GM12878 (cell line): ENCODE data around the gene SLC39A11. TPM values are rescaled to one million over a fixed set of nuclear protein-coding genes. Genes with fewer than 3 reads are reported as not detected.

Source experiments
- ATAC-seq: fragments of 200-7000 bp; cut with Tn5 transposase; 3 replicates; pipeline ENCODE4 v1.9.1; 2020; ENCODE audit warnings: mild to moderate bottlenecking, moderate library complexity
- BruUV-seq: library from RNA; stranded (reverse); fragments of 400-500 nt; replicated peaks from 2 replicates; lab custom pipeline; 2021; lab: Mats Ljungman, UMichigan
- CTCF ChIA-PET: fragments of 300-600 bp; sonication (Branson Sonifier 250); formaldehyde crosslinking; extraction: SDS; loops from one replicate; lab custom pipeline; 2021; ENCODE audit warnings: inconsistent platforms; lab: Yijun Ruan, JAX
- POLR2A ChIA-PET: fragments of 350-600 bp; formaldehyde crosslinking; extraction: SDS; loops from one replicate; lab custom pipeline; 2021; ENCODE audit warnings: inconsistent platforms; lab: Charles Lee
- RAD21 ChIA-PET: fragments of 300-600 bp; sonication (Branson Sonifier 250); formaldehyde crosslinking; loops from one replicate; lab custom pipeline; 2023; ENCODE audit warnings: antibody characterized with exemption; ENCODE audit not compliant: unreplicated experiment; lab: Charles Lee
- SMC1A ChIA-PET: fragments of 300-600 bp; sonication (Branson Sonifier 250); formaldehyde crosslinking; loops from one replicate; lab custom pipeline; 2023; ENCODE audit not compliant: unreplicated experiment, uncharacterized antibody; lab: Charles Lee
- DNase-seq: peaks from one replicate; pipeline ENCODE4 v3.0.0-alpha.2; 2011; ENCODE audit warnings: low read depth, low spot score
- FAIRE-seq: peaks from 3 replicates; lab custom pipeline; 2011; peaks lifted over from hg19 to GRCh38; lab: Jason Lieb, UNC
- H2AFZ ChIP-seq: 2 replicates; pipeline ENCODE4 v1.6.0; 2011; ENCODE audit warnings: low read depth, low read length, control low read depth; ENCODE audit not compliant: control insufficient read depth
- H3K27ac ChIP-seq: 2 replicates; pipeline ENCODE4 v1.5.1; 2011; ENCODE audit warnings: control low read depth; ENCODE audit not compliant: control insufficient read depth, insufficient read depth
- H3K27me3 ChIP-seq, 2 experiments: replicated peaks in 1 of 2; 2 replicates each; pipeline versions ENCODE4 v1.6.0 to v1.6.1; 2011; ENCODE audit warnings: low read length in 1 of 2; ENCODE audit not compliant: control insufficient read depth in 2 of 2, insufficient read depth in 2 of 2
- H3K36me3 ChIP-seq, 2 experiments: 2 replicates each; pipeline ENCODE4 v1.5.1; 2011; ENCODE audit warnings: low read length in 1 of 2; ENCODE audit not compliant: control insufficient read depth in 2 of 2, insufficient read depth in 2 of 2
- H3K4me1 ChIP-seq: 2 replicates; pipeline ENCODE4 v1.6.1; 2011; ENCODE audit warnings: mild to moderate bottlenecking, low read length, moderate library complexity, mixed read lengths; ENCODE audit not compliant: control insufficient read depth, insufficient read depth
- H3K4me2 ChIP-seq: 2 replicates; pipeline ENCODE4 v1.6.0; 2011; ENCODE audit warnings: control low read depth; ENCODE audit not compliant: control insufficient read depth, insufficient read depth
- H3K4me3 ChIP-seq: fragments of 200-600 bp; sonication (generic); 2 replicates; pipeline ENCODE4 v1.5.1; 2016
- H3K79me2 ChIP-seq: 2 replicates; pipeline ENCODE4 v1.6.0; 2011; ENCODE audit warnings: low read length; ENCODE audit not compliant: control insufficient read depth, insufficient read depth
- H3K9ac ChIP-seq: 2 replicates; pipeline ENCODE4 v1.8.0; 2011; ENCODE audit warnings: low read length, control low read depth, mixed read lengths; ENCODE audit not compliant: control insufficient read depth, insufficient read depth
- H3K9me3 ChIP-seq: replicated peaks from 3 replicates; pipeline ENCODE4 v1.5.1; 2011; ENCODE audit warnings: mild to moderate bottlenecking, low read length; ENCODE audit not compliant: control insufficient read depth, insufficient read depth
- H4K20me1 ChIP-seq: 2 replicates; pipeline ENCODE4 v1.6.0; 2011; ENCODE audit not compliant: control insufficient read depth, insufficient read depth
- IRF4 ChIP-seq: IDR thresholded peaks from 2 replicates; pipeline ENCODE4 v1.6.1; 2011; ENCODE audit warnings: low read depth, low read length
- NR2C2 ChIP-seq: IDR thresholded peaks from 2 replicates; pipeline ENCODE4 v1.6.1; 2011; ENCODE audit warnings: borderline replicate concordance, low read depth; ENCODE audit not compliant: control insufficient read depth, insufficient read length
- POLR2AphosphoS5 ChIP-seq: IDR thresholded peaks from 2 replicates; pipeline ENCODE4 v1.6.1; 2011; ENCODE audit warnings: mild to moderate bottlenecking, low read length, inconsistent platforms
- SMARCA5 ChIP-seq: fragments of 450-650 bp; IDR thresholded peaks from 2 replicates; pipeline ENCODE4 v1.6.1; 2017; ENCODE audit warnings: mild to moderate bottlenecking
- STAT3 ChIP-seq: IDR thresholded peaks from 2 replicates; pipeline ENCODE4 v1.6.1; 2011; ENCODE audit warnings: low read depth, low read length, improper control_type of control experiment
- YBX1 ChIP-seq: fragments of 450-650 bp; IDR thresholded peaks from 2 replicates; pipeline ENCODE4 v1.6.1; 2016; ENCODE audit warnings: antibody characterized with exemption
- WGBS: methylation state at CpG from one replicate; pipeline ENCODE4 v1.1.6; 2016; ENCODE audit warnings: low lambda C conversion rate; ENCODE audit not compliant: insufficient replicate concordance, insufficient coverage; ENCODE audit errors: missing lambda C conversion rate; 5-methylcytosine and 5-hydroxymethylcytosine counted together
- in situ Hi-C: fragments of 300-500 bp; cut with MboI; formaldehyde crosslinking; loops from 9 replicates; pipeline ENCODE4 v1.14.3; 2018; ENCODE audit warnings: mixed read lengths
- intact Hi-C: fragments of 100-400 bp; cut with micrococcal nuclease; formaldehyde crosslinking; loops from one replicate; pipeline ENCODE4 v1.14.2; 2022; ENCODE audit not compliant: unreplicated experiment
- polyA plus RNA-seq, 11 experiments: library from polyadenylated mRNA; depleted of rRNA in 4 of 11; unstranded in 6 of 11; stranded (reverse) in 5 of 11; fragments of >200 nt; fragmentation: Nextera tagmentation in 4 of 11; fragmentation: Illumina TruSeq in 1 of 11; extraction: Ambion mirVana in 4 of 11; extraction: Trizol in 1 of 11; gene quantifications; 1 replicate in 1 of 11; 2 replicates in 10 of 11; pipeline versions ENCODE4 v1.2.1 to v1.2.3, GENCODE V29; 2011 to 2016; ENCODE audit warnings: inconsistent platforms in 2 of 11, missing spikeins in 2 of 11, low read depth in 1 of 11
- total RNA-seq, 4 experiments: library from RNA; depleted of rRNA in 3 of 4; stranded (reverse); fragments of >200 nt in 3 of 4; fragmentation: Illumina TruSeq in 1 of 4; extraction: Trizol in 1 of 4; gene quantifications; 2 replicates each; pipeline versions ENCODE4 v1.2.1 to v1.2.3, GENCODE V29; 2013 to 2021

The SLC39A11 gene
- total and polyA plus RNA-seq, 10 of the 15 experiments (the other 5 are each of a cell fraction or from before 2014, with no cell fraction given): 8.6 to 23.8 (median 14.0) TPM

- FAIRE-seq: no peak
- in situ Hi-C loops: no loop called here
- no peaks in the 10 kb centered on the region for H3K27me3 ChIP-seq
- no peak overlapping the region for H3K4me2 ChIP-seq
- DNase-seq: no peak
- no peaks in the 10 kb centered on the region for H3K4me1 ChIP-seq
- ATAC-seq: no peak
- no peaks in the 10 kb centered on the region for H3K79me2 ChIP-seq
- ChIA-PET CTCF (no interaction called here), RAD21 (no interaction called here), SMC1A (no interaction called here), POLR2A (no interaction called here)
- no peaks in the 10 kb centered on the region for H4K20me1 ChIP-seq
- WGBS: 85% methylated on average over 14 of the region's 14 CpGs
- H3K9me3 ChIP-seq: no peaks in the 10 kb centered on the region; the same call in 2 of the 3 replicates
- TF ChIP-seq IRF4 (no peak), NR2C2 (no peak), STAT3 (no peak), SMARCA5 (no peak), POLR2AphosphoS5 (no peak), YBX1 (no peak)
- no peak overlapping the region for H2AFZ ChIP-seq
- H3K36me3 ChIP-seq: peaks cover 8 to 10% of the 10 kb centered on the region in 2 experiments
- intact Hi-C loops: no loop called here
- H3K4me3 ChIP-seq: no peak overlapping the region
- no peak overlapping the region for H3K9ac ChIP-seq
- H3K27ac ChIP-seq: no peak overlapping the region
- BruUV-seq: no TSS peak
Measured at GRCh38 chr17:73072219-73072962, 20.1 kb downstream of the SLC39A11 start.
